Brain microvascular endothelial cell (primary cell): ENCODE data around the gene PPP1R37.

Source experiments
- DNase-seq: peaks from one replicate; pipeline ENCODE4 v3.0.0-alpha.2; 2020
- H3K27ac ChIP-seq: fragments of 250-450 bp; sonication (Bioruptor Pico); 2 replicates; pipeline ENCODE4 v1.5.1; 2020; ENCODE audit warnings: mild to moderate bottlenecking, moderate library complexity
- H3K27me3 ChIP-seq: fragments of 250-450 bp; sonication (Bioruptor Pico); replicated peaks from 2 replicates; pipeline ENCODE4 v1.5.1; 2020; ENCODE audit warnings: mild to moderate bottlenecking
- H3K36me3 ChIP-seq: fragments of 250-450 bp; sonication (Bioruptor Pico); replicated peaks from 2 replicates; pipeline ENCODE4 v1.5.1; 2020; ENCODE audit warnings: mild to moderate bottlenecking
- H3K4me3 ChIP-seq: 2 replicates; pipeline ENCODE4 v1.5.1; 2011; ENCODE audit warnings: low read depth, mild to moderate bottlenecking, control low read depth, low read length, moderate library complexity
- CTCF ChIP-seq: IDR thresholded peaks from 2 replicates; pipeline ENCODE4 v1.5.1; 2011; ENCODE audit warnings: low read depth, mild to moderate bottlenecking, moderate library complexity, low read length, control low read depth, inconsistent platforms; ENCODE audit errors: missing control alignments
- in situ Hi-C: cut with HindIII; loops from 2 replicates; pipeline ENCODE4 v1.10.0; 2017; ENCODE audit warnings: low sequenced_read_pairs, low pct_ligation_motif_present

The PPP1R37 gene

DNA sequence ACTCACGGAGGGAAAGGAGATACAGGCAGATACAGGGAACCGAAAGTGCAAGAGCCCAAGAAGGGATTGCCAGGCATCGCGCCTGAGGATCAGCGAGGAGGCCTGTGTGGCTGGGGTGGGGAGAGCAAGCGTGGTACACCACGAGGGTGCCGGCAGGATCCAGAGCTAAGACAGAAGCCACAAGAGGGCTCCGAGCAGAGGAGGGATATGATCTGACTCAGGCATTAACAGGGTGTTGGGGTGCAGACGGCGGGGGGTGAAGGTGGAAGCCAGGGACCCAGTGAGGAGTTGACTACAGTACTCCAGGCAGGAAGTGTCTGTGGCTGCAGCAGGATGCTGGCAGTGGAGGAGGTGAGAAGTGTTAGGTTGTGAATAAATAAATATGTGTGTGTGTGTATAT is 5.4 kb upstream of the PPP1R37 start:
- TF ChIP-seq CTCF, result no peak
- Histone ChIP-seq H3K36me3 (peaks cover 16% of the 10 kb centered on the region), H3K27ac (no peak overlapping the region), H3K4me3 (no peak overlapping the region), H3K27me3 (no peaks in the 10 kb centered on the region)
- in situ Hi-C loops, result no loop called here
- DNase-seq, result no peak

DNA sequence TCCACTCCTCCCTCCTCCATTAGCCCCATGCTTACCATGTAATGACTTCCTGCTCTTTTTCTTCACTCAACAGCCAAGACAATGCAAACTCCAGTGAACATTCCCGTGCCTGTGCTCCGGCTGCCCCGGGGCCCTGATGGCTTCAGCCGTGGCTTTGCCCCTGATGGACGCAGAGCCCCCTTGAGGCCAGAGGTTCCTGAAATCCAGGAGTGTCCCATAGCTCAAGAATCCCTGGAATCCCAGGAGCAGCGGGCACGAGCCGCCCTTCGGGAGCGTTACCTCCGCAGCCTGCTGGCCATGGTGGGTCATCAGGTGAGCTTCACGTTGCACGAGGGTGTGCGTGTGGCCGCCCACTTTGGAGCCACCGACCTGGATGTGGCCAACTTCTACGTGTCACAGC is 2.9 kb upstream of the PPP1R37 start:
- Histone ChIP-seq H3K36me3 (peaks cover 11% of the 10 kb centered on the region), H3K4me3 (no peak overlapping the region), H3K27me3 (no peaks in the 10 kb centered on the region), H3K27ac (no peak overlapping the region)
- DNase-seq, result no peak
- TF ChIP-seq CTCF, result no peak
- in situ Hi-C loops, result no loop called here

GRCh38 chr19:45090606-45091005 is 2.4 kb upstream of the PPP1R37 start:
- Histone ChIP-seq H3K27me3 (no peaks in the 10 kb centered on the region), H3K4me3 (peak overlapping the region; percentile 53), H3K27ac (no peak overlapping the region), H3K36me3 (peaks cover 11% of the 10 kb centered on the region)
- DNase-seq, result no peak
- in situ Hi-C loops, result no loop called here
- TF ChIP-seq CTCF, result no peak

- H3K27ac ChIP-seq, result peak overlapping the region; percentile 98
- peak overlapping the region; percentile 93 for H3K4me3 ChIP-seq
- TF ChIP-seq CTCF, result no peak
- peaks cover 11% of the 10 kb centered on the region for H3K36me3 ChIP-seq
- DNase-seq, result peak; percentile 98
- H3K27me3 ChIP-seq, result no peaks in the 10 kb centered on the region
- in situ Hi-C loops, result no loop called here
Measured at GRCh38 chr19:45091031-45091923, 1.7 kb upstream of the PPP1R37 start.

- no peak overlapping the region for H3K27ac ChIP-seq
Measured at GRCh38 chr19:45094137-45094536, 1.2 kb downstream of the PPP1R37 start.

More at GRCh38 chr19:45094137-45094536, 1.2 kb downstream of the PPP1R37 start:
- peak overlapping the region; percentile 93 for H3K4me3 ChIP-seq
- in situ Hi-C loops, result no loop called here
- DNase-seq, result no peak
- TF ChIP-seq CTCF, result no peak
- no peaks in the 10 kb centered on the region for H3K27me3 ChIP-seq
- H3K36me3 ChIP-seq, result peaks cover 11% of the 10 kb centered on the region
